Measurements from ENCODE around the gene PLXDC1.
"Not testable (repeated sequence)": the region's sequence is repeated elsewhere in the genome, so short reads cannot be mapped to it uniquely, and the experiment has no call there.

The PLXDC1 gene

DNA sequence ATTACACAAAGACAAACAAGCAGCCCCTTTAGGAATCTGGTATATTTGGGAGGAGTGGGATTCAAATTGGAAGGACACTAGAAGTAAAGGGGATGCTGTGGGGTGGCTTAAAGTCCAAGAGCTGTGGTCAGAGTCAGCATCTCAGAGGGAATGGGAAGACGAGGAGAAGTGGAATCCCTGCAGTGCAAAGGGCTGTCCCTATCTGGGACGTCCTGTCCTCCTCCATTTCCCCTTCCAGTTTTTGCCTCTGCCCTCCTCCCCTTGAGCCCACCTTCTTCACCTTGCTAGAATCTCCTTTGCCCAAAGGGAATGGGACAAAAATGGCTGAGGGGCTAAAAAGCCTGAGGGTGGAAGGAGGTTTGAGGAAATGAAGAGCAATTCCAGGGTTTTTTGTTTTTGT lies 4.2 kb upstream of the PLXDC1 start:
- no peak for DNase-seq (ENCODE audit: low read depth)

DNA sequence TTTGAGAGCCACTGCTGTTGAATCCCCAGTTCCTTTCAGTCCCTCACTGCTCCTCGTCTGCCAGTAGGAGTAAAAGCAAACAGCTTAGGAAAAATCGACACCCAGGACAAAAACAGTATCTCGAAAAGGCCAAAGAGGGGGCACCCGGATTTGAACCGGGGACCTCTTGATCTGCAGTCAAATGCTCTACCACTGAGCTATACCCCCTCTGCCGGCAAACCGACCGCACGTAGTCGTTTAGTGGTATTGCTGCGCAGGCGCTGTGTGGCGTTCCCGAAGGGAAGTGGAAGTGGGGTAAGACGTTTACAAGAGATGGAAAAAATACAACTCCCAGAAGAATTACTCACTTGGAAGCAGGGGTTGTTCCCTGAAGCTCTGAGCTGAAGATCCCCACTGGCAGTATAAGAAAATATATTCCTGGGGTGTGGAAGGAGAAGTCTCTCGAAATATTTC lies 2.2 kb upstream of the PLXDC1 start:
- peak; percentile 89 for DNase-seq (ENCODE audit: low read depth)

- no peak for DNase-seq (ENCODE audit: low read depth)
These were observed 744 bp upstream of the PLXDC1 start for GRCh38 chr17:39151943-39152818.

GRCh38 chr17:39150795-39151149 lies 665 bp downstream of the PLXDC1 start:
- DNase-seq (ENCODE audit: low read depth): no peak

DNA sequence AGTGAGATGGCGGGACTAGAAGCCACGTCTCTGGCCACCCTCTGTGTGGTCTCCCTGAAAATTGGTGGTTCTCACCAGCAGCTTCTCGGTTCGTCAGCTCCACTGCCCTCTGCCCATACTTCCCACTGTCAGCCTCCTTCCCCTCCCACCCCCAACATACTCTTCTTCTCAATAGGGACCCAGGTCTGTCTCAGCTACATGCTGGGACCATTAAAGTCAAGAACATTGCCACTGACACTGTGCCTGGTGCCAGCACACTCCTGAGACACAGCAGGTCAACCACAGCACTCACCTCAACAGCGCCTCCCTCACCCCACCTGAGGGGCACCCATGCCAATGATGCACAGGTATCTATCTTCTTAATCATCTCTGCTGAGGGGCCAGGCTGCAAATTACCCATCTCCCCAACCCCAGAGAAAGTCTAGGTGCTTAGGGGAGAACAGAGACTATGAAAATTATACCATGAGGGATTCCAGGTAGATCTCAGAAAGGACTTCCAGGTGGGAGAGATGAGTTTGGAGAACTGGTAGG lies 1.3 kb downstream of the PLXDC1 start:
- no peak for DNase-seq (ENCODE audit: low read depth)

- no peak for DNase-seq (ENCODE audit: low read depth)
These were observed 3.9 kb downstream of the PLXDC1 start for GRCh38 chr17:39147221-39148185.

DNA sequence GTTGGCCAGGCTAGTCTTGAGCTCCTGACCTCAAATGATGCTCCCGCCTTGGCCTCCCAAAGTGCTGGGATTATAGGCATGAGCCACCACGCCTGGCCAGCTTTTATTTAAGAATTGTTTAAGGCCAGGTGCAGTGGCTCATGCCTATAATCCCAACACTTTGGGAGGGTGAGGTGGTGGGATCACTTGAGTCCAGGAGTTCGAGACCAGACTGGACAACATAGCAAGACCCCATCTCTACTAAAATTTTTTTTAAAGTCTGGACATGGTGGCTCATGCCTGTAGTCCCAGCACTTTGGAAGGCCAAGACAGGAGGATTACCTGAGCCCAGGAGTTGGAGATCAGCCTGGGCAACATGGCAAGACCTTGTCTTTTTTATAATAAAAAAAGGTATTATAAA lies 5.2 kb downstream of the PLXDC1 start:
- no peak for DNase-seq (ENCODE audit: low read depth)

DNA sequence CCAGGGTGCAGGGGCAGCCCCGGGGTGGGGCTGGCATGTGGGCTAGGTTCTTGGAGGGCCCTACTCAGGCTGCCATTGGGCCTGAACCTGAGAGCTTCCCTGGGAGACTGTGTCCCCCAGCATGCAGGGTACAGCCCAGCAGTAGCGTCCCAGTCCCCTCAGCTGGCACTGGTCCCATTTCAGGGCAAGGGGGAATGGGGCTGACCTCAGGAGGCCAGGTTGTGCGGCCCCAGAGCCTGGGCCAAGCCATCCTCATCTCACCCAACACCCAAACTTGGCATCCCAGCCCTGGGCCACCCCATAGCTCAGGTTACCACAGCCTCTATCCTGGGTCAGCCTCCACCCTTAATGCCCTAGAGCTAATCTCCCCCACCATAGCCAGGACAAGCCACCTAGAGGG lies 6.3 kb downstream of the PLXDC1 start:
- no peak for DNase-seq (ENCODE audit: low read depth)

DNA sequence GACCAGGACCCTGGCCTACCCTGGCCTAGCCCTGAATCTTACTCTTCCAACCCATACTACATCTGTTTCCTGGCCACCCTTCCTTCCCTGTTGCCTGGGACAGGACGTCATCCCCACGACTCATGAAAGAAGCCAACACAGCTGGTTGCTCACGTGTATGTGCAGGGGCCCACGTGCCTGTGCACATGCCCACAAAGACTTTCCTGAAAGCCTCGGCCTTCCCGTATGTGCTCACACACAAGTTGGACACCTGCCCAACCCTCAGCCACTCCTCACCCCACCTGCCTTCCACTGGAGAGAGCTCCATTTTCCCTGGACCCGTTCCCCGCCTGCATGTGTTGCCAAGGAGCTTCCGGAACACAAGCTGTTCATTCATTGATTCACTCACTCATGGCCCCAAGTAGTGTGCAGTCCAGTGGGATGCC lies 7.0 kb downstream of the PLXDC1 start:
- DNase-seq (ENCODE audit: low read depth): no peak

- no peak for DNase-seq (ENCODE audit: low read depth)
These were observed 7.8 kb downstream of the PLXDC1 start for GRCh38 chr17:39143552-39144093.

DNA sequence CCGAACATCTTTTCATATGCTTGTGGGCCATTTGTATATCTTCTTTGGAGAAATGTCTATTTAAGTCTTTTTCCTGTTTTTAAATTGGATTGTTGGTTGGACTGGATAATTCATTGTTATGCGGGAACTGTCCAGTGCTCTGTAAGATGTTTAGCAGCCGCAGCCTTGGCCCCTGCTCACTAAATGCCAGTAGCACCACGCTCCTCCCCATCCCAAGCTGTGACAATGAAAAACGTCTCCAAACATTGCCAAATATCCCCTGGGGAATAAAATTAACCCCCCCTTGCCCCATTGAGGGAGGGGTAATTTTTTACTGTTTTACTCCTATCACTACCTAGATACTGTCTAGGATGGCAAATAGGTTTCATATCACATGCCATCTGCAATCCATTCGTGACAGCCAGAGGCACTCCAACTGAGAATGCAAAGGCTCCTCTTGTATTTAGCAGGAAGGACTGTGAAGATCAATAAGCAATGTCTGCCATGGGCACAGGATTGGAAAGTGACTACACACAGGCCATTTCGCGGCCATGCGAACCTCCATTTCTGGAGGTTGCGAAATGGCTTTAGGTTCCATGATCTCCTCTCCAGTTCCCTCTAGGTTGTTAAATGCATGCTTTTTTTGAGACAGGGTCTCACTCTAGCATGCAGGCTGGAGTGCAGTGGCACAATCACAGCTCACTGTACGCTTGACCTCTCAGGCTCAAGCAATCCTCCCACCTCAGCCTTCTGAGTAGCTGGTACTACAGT lies 9.3 kb downstream of the PLXDC1 start:
- DNase-seq (ENCODE audit: low read depth): no peak

- no peak for DNase-seq (ENCODE audit: low read depth)
These were observed 10.1 kb downstream of the PLXDC1 start for GRCh38 chr17:39141294-39141693.

DNA sequence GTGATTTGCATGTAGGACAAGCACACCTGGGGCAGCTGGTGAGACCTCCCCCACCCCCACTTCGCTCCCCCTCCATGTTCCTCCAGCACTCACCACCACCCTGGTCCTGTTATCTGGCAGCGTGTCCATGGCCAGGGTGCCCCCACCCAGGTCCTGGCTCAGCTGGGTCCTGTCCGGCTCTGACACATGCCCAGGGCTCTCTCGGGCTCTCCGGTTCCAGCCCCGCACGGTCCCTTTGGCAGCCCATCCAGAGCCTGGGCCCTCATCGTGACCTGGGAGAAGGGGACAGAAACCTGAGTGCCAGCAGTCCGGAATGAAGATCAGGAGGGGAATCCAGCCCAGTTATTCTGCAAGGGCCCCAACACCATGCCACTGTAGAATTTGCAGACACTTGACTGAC lies 11.9 kb downstream of the PLXDC1 start:
- no peak for DNase-seq (ENCODE audit: low read depth)

DNA sequence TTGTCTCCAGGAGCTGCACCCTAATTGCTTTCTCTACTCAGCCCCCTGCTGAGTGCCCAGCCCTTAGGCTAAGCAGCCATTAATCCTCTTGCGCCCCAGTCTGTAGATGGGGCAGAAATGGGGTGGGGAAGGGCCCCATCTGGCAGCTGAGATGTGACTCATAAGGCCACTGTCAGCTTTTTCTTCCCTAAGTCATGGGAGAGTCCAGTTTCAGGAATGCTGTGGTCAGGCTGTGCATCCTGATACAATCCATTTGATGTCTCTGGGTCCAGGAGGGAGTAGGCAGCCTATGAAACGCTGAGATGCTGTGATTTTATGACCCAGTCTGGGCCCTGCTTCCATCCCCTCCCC lies 12.3 kb downstream of the PLXDC1 start:
- DNase-seq (ENCODE audit: low read depth): no peak

- DNase-seq (ENCODE audit: low read depth): no peak
These were observed 12.8 kb downstream of the PLXDC1 start for GRCh38 chr17:39138431-39139160.

GRCh38 chr17:39134878-39135277 lies 16.6 kb downstream of the PLXDC1 start:
- DNase-seq (ENCODE audit: low read depth): no peak

DNA sequence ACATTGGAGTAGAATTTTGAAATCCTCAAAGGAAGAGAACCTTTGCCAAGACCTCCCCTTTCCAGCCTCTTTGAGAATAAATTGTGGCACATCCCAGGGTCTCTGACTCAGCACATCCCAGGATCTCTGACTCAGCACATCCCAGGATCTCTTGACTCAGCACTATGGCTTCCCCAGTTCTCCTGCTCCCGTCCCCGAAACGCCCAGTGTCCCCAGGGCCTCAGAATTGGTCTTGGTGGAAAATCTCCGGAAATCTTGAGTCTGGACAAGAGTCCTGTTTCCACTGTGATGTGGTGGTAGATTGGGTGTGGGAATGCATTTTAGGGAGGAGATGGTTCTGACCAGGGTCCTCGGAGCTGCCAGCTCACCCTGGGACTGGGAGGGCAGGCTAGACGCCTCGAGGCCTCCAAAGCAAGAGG lies 19.2 kb downstream of the PLXDC1 start:
- no peak for DNase-seq (ENCODE audit: low read depth)

DNA sequence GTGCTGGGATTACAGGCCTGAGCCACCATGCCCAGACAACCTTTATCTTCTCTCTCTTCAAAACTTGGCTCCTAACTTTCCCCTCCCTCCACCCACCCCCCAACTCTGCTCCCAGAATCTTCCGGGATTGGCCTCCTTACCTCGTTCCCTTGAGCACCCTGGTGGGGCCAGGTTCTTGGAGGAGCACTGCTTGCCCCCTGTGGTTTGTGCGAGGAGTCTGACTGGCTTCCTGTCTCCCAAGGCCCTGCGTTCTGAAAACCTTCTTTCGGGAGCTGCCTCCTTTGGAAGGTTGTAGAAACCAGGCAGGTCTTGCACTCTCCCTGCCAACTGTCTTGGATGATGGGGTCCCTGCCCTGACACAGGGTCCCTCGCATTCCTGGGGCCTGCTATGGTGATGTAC lies 19.8 kb downstream of the PLXDC1 start:
- no peak for DNase-seq (ENCODE audit: low read depth)

GRCh38 chr17:39130205-39130604 lies 21.2 kb downstream of the PLXDC1 start:
- no peak for DNase-seq (ENCODE audit: low read depth)

GRCh38 chr17:39129544-39129943 lies 21.9 kb downstream of the PLXDC1 start:
- not testable (repeated sequence) for DNase-seq (ENCODE audit: low read depth)

GRCh38 chr17:39126436-39126835 lies 25.0 kb downstream of the PLXDC1 start:
- no peak for DNase-seq (ENCODE audit: low read depth)
